GM19452 (cell line): Measurements from ENCODE around the gene BICC1.

Experiments
- ATAC-seq: cut with Tn5 transposase; IDR thresholded peaks from one replicate; pipeline ENCODE4 v1.9.1; 2021; ENCODE audit not compliant: unreplicated experiment

Gene BICC1

DNA sequence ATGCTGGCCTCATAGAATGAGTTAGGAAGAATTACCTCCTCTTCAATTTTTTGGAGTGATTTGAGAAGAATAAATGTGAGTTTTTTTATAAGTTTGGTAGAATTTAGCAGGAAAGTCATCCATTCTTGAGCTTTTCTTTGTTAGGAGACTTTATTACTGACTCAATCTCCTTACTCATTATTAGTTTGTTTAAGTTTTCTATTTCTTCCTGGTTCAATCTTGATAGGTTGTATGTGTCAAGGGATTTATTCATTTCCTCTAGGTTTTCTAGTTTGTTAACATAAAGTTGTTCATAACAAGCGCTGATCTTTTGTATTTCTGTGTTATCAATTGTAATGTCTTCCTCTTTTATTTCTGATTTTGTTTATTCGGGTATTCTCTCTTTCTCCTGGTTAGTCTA lies 47.4 kb downstream of the BICC1 start:
- no peak for ATAC-seq

DNA sequence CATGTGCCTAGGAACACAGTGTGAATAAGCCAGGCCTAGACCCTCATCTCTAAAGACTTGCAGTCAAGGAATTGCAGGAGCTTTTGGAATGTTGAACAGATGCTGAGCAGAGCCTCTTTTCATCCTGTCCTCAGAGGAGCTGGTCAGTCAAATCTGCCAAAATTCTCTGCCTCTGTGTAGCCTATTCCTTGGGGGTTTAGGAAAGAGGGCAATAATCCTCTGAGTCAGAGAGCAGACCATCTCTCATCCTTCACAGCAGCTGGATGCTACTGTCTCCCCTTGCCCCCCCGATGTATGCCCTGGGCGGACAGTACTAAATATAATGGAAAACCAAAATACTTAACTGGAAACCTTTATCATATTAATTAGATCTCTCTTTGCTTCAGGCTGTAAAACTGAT lies 52.6 kb downstream of the BICC1 start:
- ATAC-seq, result no peak

DNA sequence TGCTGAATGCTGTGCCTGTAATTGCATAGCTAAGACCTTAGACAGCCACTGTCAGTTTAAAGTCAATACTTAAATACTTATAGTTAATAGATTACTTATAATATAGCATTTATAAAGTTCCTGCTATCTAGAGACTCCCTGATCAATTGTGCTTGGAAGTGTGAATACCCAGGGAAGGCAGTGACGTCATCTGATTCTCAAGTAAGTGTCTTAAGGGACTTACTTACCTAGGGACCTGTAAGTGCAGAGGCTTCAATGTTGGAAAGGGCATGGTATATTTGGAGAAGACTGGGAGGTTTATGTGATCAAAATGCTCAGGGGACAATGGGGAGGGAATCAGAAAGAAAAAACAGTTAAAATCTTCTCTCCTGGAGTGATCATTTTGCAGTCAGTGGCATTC lies 55.0 kb downstream of the BICC1 start:
- no peak for ATAC-seq

DNA sequence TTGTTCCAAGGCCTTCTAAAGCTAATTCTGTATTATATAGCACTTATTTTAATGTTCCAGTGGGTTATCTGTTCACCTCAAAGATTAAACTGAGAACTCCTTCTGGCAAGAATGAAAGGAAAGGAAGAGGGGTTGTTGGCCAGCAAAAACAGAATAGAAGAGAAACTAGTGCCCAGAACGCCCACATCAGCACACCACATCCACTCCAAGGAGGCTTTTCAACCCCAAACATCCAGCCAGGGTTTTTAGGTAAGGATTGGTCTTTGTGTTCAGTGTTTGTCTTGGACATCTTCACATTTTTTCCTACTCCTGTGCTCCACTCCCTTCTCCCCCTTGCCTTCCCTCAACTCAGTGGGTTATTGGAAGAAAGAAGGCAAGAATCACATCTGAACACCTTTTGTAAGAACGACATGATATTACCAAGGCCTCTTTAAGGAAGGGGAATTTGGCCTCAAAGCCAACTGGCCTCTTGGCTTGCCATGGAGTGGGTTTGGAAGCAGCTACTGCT lies 55.8 kb downstream of the BICC1 start:
- ATAC-seq, result no peak

DNA sequence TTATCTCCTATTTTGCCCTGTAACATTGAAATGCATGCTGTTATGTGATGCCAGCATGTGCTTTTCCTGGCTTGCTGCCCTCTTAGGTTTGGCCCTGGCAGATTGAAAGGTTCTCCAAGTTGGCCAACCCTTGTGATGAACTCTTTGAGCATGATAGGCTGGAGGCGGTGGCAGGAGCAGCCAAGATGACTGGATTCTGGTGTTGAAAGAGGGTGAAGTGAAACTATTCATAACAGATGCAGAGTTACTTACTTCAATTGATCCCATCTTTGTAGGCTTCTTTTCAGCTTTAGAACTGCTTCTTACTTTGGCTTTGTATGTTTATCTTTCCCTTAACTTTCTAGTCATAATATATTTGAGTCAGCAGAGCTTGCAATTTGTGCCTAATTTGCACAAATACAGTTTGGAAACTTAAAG lies 57.6 kb downstream of the BICC1 start:
- ATAC-seq, result no peak

DNA sequence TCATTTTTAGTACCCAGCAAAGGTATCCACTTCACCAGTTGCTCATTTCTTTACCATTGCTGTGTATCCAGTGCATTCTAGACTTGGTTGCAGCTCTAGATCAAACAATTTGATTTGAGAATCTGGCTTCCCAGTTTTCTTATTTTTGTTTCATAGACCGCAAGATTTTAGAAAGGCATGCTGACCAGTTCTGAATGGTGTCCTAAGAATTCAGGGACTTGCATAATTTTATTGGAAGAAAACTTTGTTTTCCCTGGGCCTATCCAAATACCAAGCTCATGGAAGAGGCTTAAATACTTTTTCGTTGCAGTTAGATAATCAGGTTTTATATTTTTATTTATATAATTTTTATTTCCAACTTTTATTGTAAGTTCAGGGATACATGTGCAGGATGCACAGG lies 58.3 kb downstream of the BICC1 start:
- no peak for ATAC-seq

DNA sequence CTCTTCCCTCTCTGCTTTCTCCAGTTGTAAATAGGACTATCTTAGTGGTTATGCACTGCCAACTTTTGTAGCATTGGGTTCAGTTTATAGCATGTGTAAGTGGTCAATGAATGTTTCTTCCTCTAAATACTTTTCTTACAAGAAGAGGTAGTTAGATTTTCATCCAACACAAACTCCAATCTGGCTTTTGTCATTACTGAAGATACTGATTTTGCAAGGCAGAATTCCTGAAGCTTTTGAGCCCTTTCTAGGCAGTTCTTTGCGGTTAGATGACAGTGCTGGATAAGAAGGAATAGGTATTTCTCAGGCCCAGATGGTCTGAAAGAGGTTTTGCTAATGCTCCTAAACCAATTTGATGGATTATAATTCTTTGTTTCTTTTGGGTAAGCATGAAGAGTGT lies 60.5 kb downstream of the BICC1 start:
- ATAC-seq, result no peak

DNA sequence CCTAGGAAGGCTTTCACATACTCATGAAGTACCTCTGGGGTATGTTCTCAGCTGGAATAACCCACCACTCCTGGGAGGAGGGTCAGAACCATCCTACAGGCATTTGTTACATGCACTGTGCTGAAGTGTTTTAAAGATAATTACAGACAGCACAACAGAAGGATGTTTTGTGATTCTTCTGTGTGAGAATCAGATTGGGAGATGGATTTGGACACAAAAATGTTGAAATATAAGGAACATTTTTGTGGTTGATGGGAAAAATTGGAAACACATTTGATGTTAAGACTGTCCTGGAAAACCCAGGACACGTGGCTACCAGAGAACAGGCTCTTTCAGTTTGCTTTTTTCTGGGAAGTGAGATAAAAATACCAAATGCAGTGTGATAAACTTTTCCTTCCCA lies 61.4 kb downstream of the BICC1 start:
- ATAC-seq, result no peak

DNA sequence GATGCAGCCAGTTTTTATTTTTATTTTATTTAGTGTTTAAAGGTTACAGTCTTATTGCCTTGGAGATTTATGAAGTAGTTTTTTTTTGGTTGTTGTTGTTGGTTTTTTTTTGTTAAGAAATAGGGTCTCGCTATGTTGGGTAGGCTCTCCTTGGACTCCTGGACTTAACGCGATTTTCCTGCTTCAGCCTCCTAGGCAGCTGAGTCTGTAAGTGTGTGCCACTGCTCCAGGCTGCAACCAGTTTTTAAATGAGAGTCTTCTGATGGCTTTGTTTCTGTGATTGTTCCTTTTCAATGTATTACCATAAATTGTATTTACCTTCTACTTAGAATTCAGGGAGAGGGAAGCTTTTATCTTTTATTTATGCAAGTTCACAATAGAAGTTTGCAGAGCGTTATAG lies 62.8 kb downstream of the BICC1 start:
- ATAC-seq, result no peak

DNA sequence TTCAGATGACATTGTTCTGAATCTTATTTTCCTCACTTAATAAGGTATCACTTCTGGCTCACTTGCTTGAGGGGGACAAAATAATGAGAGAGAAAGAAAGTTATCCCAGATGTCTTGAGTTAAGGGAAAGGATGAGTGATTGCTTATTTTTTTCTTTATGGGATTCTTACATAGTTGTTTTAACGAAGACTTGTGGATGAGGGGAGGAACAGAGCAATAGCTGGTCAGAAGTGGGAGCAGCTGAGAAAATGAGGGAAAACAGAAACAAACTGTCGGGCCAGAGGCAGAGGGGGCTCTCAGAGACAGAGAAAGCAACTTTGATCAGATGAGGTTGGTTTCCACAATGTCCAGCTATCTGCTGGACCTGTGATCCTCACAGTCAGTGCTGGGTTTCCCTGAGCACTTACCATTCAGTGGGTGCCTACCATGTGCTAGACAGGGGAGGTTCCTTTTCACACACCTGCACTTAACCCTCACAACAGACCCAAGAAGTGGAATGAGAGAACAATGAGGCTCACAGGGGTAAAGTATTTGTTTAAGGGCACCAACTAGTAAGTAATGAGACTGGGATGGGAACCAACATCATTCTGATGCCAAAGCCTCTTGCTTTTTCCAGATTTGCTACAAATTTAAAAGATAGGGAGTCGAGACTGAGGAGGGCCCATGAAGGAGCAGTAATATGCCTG lies 64.2 kb downstream of the BICC1 start:
- ATAC-seq, result no peak

DNA sequence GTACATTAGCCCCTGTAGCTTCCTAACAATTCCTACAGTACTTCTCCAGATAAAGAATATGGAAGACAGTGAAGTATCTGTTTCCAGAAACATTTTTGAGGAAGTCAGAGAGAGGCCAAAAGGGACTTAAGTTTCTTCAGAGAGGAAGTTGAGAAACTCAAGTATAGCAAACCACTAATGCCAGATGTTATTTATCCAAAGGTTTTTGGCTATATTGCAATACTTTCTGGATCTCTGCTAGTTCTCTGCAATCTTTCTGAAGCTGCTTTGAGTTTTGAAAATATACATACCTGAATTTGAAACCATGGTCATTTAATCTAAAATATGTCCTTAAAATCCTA lies 64.7 kb downstream of the BICC1 start:
- ATAC-seq, result no peak

DNA sequence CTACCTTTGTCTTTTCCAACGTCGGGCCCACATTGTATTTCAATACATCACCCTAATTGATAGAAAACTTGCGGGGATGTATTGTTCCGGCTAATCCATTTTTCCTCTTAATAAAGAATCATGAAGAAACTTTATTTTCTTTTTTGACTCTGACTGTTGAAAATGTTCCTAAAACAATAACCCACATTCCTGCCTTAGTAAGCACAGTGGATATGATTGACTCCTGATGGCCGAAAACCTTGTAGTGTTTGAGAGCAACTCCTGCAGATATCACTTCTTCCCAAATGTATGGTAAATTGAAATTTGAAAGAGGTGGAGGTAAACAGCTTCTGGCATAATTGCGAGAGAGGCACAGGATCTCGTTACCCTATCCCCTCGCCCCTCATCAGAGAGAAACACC lies 65.7 kb downstream of the BICC1 start:
- ATAC-seq, result no peak

DNA sequence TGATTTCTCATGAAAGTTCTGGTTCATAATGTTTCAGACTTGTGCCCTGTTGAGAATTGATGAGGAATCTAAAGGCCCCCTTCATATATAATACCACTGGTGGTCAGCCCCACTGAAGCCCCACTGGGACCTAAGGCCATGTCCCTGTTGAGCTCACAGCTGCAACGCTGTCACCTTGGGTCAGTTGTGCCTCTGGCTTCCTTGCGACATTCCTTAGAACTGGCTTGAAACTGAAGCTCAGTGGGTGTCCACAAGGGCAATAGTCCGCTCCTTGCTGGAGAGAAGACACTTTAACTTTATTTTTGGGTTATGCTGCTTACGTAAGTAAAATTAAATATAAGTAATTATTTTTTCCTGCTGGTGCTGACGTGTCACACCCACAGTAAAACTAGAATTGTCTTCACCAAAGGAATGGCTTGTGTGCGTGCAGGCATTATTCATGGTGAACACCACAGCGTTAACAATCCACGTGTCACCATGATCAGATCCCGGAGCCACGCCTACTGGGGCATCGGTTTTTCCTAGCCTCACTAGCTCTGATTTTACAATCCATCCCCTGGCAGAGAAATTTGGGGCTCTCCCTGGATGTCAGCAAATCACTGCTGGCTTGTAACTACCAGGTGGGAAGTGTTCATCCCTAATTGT lies 66.5 kb downstream of the BICC1 start:
- ATAC-seq, result no peak

DNA sequence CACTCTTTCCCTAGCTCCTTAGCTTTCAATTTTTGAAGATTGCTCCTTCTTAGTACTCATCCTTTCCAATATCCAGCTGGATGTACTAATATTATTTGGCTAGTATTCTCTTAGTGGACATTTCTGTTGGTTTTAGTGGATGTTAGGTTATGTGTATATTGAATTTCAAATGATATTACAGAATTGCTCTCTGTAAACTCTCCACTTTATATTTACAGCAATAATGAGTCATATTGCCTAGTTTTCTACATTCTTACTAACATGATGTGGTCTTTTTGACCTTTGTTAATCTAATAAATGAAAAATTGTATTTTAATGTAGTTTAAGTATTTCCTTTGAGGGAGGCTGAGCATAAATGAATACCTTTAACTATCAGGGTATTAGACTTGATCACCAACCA lies 69.4 kb downstream of the BICC1 start:
- ATAC-seq, result no peak

DNA sequence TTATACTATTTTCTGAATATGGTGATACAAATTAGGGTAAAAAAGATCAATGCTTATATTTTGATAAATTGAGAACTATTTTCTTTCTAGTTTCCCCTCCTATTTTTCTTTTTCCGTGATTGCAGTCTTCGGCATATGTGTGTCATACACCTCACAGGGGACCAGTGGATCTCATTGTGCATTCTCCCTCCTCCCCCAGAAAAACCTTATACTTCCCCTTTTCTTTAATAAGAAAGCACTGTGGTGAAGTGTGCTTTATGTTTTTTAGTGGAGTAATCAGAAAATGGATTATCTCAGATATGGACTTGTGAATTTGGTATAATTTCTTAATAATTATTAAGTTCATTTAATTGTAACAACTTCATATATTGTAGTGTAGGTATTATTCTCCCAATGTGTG lies 72.8 kb downstream of the BICC1 start:
- ATAC-seq, result no peak

DNA sequence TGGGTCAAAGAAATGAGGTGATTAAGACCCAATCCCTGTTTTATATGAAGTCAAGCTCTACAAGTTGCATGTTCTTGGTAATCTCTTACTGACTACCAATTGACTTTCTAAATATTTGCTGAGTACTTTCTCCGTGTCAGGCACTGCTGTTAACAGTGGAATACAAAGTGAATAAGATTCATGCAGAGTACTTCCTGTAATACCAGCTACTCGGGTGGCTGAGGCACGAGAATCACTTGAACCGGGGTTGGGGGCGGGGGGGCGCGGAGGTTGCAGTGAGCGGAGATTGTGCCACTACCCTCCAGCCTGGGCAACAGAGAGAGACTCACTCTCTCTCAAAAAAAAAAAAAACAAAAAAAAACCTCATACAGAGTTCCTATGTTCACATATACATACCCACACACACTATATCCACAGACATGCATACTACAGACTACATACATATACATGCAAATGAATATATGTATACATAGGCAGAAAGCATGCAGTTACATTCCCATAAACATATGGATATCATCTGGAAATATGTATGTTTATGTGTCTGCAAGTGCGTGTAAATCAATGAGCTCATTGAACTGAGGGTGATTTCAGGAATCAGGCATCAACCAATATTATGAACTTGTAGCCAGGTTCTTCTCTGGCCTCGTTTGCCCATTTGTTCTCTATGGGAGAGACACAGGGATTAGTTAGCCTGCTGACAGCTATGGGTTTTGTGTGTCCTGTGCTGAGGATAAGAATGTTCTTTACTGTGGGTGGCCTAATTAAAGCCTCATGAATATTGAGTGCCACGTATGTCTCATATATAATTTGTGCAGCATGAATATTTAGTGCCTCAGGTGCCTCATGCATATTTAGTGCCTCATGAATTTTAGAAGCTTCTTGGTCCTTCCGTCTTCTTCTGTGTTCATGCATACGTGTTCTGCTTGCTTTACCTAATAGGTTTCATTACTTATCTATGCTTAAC lies 73.9 kb downstream of the BICC1 start:
- no peak for ATAC-seq

DNA sequence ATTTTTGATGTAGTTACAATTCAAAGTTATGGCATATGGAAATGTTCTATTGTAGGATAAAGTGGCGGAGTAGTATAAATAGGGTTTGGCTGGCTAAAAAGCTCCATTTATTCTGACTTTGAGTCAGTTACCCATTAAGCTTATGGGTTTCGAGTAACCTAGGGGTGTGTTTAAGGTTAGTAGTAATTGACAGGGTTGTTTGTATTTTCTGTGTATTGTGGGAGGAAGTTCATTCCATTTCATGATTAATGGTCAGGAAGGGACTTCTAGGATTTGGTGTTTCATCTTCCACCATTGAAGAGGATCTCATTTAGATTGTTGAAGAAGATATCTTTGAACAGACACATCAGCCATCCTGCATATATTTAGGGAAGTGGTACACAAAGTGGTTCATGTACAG lies 75.0 kb downstream of the BICC1 start:
- no peak for ATAC-seq

DNA sequence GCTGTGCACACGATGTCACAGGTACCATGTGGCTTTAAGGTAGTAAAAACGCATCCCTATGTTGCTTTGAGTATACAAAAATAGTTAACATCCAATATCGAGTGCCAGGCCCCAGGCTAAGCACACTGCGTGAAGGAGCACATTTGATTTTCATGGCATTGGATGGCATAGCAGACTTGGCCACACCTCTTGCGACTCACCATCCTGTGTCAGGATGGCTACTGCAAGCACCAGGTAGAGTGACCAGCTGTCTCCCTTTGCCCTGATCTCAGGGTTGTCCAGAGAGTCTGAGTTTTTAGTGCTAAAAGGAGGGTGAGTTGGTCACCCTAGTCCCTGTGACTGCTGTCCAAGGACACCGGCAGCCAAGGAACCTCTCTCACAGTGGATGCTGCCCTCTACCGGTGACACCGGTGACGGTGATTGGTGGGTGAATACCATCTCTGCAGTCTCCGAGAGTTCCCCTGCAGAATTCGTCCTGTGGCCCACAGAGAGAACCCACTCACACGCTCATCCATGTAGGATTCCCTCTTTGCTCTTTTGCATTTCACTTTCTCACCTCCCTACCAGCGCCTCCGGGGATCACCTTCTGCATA lies 76.1 kb downstream of the BICC1 start:
- no peak for ATAC-seq

DNA sequence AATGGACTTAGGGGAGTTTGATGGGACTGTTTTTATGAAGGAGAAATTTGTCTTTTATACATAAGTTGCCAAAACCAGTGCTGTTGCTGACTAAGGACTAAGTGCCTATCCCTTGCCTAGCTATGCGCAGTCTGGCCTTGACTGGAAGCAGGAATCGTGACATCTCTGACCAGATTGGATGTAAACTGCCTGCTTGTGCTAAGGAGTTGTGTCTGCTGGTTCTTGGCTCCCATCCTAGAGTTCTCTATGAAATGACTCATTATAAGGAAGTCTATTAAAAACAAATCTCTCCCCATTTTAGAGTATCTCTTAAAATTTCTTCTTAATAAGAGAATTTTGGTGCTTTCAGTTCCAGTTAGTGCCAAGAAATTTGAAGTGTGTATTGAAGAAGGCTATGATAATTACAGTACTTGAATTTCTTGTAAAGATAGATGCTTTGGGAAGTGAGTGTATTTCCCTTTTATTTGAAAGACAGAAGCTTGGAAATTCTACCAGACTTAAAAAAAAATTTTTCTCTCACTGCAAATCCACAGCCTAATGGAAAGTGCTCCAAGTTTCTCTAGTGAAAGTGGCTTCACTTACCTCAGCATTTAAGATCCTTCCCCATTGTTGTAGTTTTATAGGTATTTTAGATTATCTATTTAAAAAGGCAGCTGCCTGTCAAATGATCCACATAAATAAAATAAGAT lies 77.6 kb downstream of the BICC1 start:
- ATAC-seq, result no peak

DNA sequence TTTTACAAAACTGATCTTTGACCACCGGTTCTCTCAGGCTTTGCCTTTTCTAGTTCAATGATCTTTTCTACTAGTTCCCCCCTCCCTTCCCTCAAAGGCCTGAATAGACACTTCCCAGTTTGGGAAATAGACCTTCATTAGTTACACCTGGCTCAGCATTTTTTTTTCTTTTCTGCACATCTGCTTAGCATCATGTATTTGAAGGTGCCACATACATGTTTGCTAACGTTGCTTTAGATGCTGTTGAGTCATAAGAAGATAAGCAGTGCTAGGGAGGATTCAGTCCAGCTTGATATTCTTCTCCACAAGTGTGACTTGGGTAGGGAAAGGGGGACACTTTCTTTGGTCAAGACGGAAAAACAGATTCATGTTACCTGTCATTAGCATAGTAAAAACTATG lies 78.3 kb downstream of the BICC1 start:
- ATAC-seq, result no peak

DNA sequence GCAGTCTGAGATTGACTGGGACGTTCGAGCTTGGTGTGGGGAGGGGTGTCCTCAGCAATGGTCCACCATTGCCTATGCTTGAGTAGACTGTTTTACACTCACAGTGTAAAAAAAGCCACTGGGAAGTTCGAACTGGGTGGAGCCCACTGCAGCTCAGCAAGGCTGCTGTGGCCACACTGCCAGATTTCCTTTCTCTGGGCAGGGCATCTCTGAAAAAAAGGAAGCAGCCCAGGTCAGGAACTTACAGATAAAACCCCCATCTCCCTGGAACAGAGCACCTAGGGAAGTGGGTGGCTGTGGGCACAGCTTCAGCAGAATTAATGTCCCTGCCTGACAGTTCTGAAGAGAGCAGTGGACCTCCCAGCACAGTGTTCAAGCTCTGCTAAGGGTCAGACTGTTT lies 80.3 kb downstream of the BICC1 start:
- no peak for ATAC-seq
